ENCODE data around the gene MYO7B.

GRCh38 chr2:127579231-127579630 is 43.7 kb downstream of the MYO7B start:
- no peak for TF ChIP-seq CTCF (conservative IDR thresholded peaks at IDR 0.05; ENCODE audit: low read depth, low read length)
- no peak for TF ChIP-seq EZH2phosphoT487 (IDR thresholded peaks at IDR 0.05; ENCODE audit: borderline replicate concordance, low read length)
